Activated CD4-positive, alpha-beta T cell treated with anti-CD3 and anti-CD28 coated beads, Interleukin-2, amount 50 U/mL, for 1 hour (primary cell): ENCODE data around the gene CAMKK1.
A peak's percentile ranks its signal among the peaks of the same experiment; 100 is the strongest.

Source experiments
- DNase-seq: peaks from one replicate; pipeline ENCODE4 v3.0.0-alpha.2; 2020

CAMKK1 gene

GRCh38 chr17:3843935-3844516 is 48.8 kb downstream of the CAMKK1 start:
- peak; percentile 49 for DNase-seq

GRCh38 chr17:3838206-3838605 is 54.6 kb downstream of the CAMKK1 start:
- DNase-seq: no peak

GRCh38 chr17:3836551-3836950 is 56.3 kb downstream of the CAMKK1 start:
- no peak for DNase-seq

GRCh38 chr17:3835410-3836229 is 57.2 kb downstream of the CAMKK1 start:
- no peak for DNase-seq

GRCh38 chr17:3834811-3835210 is 58.0 kb downstream of the CAMKK1 start:
- DNase-seq: no peak

GRCh38 chr17:3828852-3829232 is 64.0 kb downstream of the CAMKK1 start:
- no peak for DNase-seq

- DNase-seq: no peak
Measured at GRCh38 chr17:3828151-3828851, 64.6 kb downstream of the CAMKK1 start.

- DNase-seq: peak; percentile 69
Measured at GRCh38 chr17:3827124-3827773, 65.6 kb downstream of the CAMKK1 start.

GRCh38 chr17:3826191-3826590 is 66.7 kb downstream of the CAMKK1 start:
- no peak for DNase-seq

- DNase-seq: no peak
Measured at GRCh38 chr17:3821101-3821500, 71.8 kb downstream of the CAMKK1 start.

GRCh38 chr17:3818786-3819185 is 74.1 kb downstream of the CAMKK1 start:
- DNase-seq: no peak

GRCh38 chr17:3817851-3818605 is 74.8 kb downstream of the CAMKK1 start:
- DNase-seq: no peak

- no peak for DNase-seq
Measured at GRCh38 chr17:3815925-3816324, 76.9 kb downstream of the CAMKK1 start.

GRCh38 chr17:3815122-3815521 is 77.7 kb downstream of the CAMKK1 start:
- DNase-seq: no peak

GRCh38 chr17:3814361-3814760 is 78.5 kb downstream of the CAMKK1 start:
- no peak for DNase-seq

GRCh38 chr17:3813171-3813570 is 79.7 kb downstream of the CAMKK1 start:
- no peak for DNase-seq

- no peak for DNase-seq
Measured at GRCh38 chr17:3812771-3813170, 80.1 kb downstream of the CAMKK1 start.

- no peak for DNase-seq
Measured at GRCh38 chr17:3812284-3812683, 80.6 kb downstream of the CAMKK1 start.
